NCI-H526 treated with DMSO at 0.1 percent for 48 hours (cell line): Measurements from ENCODE around the gene GPS2.

Experiments
- DNase-seq: peaks from one replicate; lab custom pipeline; 2025; lab: John Stamatoyannopoulos, UW

The GPS2 gene

DNA sequence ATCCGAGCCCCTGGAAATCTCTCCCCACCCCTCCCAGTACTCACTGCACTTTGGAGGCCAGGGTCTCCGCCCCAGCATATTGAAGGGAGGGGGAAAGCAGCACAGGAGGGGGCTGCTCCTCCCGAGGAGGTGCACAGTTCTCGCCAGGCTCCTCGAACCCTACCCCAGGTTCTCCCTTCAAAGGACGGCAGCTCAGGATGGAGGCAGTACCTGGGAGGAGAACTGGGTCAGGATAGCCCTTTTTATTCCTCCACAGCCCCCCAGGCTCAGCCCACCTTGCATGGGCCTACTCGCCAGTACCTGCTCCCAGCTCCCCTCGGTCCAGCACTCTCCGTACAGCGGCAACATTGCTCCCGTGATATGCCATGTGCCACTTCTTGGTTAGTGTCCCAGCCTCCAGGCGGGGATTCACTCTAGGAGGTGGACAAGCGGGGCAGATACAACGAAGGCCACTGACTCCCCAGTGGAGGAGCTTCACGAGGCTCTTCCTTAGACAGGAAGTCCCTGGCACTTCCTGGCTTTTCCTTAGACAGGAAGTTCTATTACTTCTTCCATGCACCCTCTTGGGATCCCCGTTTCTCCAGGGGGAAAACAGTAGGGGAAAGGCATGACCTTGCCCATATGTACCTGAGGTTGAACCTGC lies 2.1 kb upstream of the GPS2 start:
- no peak for DNase-seq

DNA sequence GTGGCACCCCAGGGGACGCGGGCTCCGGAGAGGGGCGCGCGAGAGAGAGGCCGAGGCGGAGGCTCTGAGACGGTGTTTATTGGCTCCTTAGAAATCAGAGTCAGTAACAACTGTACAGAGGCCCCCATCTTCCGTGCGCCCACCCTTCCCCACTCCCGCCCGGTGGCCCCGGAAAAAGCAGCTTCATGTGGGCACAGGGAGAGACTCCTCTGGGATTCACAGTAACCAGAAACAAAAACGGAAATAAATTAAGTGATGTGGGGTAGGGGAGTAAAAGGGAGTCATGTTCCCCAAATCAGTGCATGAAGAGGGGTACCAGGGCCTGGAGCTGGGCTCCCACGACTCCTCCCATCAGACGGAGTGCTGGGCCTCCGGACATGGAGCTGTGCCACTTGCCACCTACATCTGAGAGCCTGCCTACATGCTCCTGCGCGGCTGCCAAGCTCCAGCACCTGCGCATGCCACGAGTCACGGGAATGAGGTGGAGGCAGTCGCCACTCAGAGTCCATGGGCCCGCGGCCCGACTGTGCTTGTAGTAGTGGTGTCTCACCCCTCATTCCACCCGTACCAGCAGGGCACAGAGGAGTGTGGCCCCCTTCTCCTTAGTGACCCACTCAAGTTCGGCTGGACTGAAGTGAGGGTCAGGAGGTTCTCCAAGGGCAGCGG lies 543 bp upstream of the GPS2 start:
- no peak for DNase-seq

DNA sequence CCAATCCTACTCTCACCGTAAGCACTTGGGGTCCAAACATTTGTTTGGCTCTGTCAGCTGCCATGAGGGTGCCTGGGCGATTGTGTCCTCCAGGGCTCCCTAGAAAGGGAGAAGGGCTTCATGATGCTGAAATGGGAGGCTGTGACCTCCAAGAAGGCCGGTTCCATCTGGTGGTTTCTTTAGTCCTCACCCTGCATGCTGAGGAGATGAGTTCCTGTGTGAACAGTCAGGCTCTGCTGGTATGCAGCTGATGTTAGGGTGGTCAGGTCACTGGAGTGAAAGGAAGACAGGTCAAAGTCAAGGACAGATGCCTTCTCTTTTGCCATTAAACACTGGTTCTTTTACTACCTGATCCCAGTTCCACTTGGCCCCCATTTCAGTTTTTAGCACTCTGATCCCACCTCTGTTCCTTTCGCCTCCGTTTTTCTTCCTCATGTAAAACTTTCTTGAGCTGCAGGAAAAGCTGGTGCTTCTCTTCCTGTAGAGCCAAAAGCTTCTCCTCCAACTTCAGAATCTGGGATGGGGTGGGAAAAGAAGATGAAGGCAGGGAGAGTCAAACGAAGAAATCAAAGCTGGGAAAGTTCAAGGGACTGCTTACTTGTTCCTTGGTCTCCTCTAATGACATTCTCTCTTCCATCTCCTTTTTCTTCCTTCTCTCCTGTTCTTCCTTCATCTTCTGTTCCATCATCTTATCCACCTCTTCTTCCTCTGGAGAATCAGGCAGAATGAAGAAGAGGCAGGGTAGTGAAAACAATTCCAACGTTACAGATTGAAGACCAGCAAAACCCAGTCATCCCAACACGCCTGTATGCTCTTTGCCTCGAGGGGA lies 1.1 kb downstream of the GPS2 start:
- DNase-seq, result no peak

DNA sequence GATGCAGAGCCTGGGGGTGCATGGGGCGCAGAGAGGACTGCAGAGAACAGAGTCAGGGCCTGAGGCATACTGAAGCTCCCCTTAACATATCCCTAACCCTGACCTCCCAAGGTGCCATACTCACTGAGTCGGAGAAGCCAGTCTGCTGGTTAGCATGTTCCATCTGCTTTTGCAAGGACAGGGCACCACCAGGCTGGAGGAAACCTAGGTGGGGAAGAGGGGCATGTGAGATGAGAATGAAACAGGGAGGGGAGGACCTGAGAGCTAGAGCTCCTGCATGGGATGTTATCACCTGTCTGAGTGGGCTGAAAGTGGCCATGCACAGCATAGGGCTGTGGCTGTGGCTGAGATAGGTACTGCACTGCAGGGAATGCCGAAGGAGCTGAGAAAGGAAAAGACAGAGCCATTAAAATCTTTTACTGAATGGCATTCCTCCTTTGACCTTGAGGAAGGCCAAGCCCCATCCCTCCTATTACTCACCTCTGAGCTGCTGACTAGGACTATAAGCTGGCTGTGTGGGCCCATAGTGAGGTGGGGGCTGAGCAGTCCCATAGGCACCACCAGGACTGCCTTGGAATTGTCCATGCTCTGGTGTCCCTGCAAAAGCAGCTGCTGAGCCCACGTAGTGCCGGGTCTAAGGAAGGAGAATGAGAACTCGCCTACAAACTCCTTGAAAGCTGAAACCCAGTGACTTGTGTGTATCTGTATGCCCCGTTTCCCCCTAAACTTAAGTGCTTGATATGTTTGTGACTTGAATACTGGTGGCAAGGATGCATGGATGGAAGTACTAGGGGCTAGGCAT lies 1.9 kb downstream of the GPS2 start:
- DNase-seq, result no peak

DNA sequence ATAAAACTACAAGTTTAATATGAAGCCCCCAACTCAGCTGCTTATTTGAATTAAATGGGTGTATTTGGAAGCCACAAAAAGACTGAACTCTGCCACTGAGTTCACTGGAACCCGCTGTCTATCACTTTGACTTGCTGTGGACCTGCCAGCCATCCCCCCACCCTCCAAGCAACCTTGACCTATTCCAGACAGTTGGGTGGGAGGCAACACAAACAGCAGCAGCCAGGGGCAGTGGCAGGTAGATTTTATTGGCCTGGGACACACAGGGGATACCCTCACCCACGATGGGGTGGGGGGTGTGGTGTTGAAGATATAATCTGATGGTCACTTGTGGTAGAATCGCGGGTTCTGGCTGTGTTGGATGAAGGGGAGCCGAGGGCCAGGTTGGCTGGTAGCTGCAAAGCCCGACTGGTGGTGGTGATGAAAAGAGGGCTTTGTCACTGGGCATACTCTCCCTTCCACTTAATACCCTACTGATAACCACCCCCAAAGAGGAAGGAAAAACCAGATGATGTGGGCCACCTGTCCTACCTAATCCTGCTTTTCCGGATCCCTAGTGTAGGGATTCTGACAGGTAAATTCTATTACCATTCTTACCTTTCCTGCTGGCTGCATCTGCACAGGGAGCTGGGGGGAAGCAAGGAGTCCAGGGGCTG lies 2.6 kb downstream of the GPS2 start:
- DNase-seq, result no peak

DNA sequence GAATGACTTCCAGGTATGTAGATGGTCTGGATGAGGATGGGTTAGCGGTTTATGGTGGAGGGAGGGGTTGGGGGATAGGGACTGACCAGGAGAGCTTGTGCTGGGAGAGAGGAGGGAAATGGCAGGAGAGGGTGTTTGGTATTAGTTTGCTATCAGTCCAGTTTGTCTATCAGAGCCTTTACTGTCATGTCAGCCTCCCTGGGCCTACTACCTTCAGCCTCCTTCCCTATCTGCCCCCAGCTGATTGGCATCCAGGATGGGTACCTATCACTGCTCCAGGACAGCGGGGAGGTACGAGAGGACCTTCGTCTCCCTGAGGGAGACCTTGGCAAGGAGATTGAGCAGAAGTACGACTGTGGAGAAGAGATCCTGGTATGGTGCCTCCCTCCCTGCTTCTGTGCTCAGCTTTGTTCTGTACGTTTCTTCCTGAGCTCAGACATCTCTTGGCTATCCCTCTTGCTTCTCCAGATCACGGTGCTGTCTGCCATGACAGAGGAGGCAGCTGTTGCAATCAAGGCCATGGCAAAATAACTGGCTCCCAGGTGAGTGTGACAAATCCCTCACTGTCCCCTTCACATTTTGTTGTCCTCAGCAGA lies 4.0 kb downstream of the GPS2 start:
- DNase-seq, result no peak

DNA sequence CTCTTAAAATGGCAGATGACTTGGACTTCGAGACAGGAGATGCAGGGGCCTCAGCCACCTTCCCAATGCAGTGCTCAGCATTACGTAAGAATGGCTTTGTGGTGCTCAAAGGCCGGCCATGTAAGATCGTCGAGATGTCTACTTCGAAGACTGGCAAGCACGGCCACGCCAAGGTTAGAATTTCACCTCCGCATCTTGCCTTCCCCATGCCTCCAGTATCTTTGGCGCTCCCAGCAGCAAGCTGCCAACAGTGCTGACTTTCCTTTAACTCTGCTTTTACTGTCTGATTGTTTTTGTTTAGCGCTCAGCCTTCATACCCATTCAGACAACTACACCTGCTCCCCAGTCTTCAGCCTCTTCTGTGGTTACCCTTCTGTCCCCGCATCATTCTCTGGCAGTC lies 5.5 kb downstream of the GPS2 start:
- no peak for DNase-seq

DNA sequence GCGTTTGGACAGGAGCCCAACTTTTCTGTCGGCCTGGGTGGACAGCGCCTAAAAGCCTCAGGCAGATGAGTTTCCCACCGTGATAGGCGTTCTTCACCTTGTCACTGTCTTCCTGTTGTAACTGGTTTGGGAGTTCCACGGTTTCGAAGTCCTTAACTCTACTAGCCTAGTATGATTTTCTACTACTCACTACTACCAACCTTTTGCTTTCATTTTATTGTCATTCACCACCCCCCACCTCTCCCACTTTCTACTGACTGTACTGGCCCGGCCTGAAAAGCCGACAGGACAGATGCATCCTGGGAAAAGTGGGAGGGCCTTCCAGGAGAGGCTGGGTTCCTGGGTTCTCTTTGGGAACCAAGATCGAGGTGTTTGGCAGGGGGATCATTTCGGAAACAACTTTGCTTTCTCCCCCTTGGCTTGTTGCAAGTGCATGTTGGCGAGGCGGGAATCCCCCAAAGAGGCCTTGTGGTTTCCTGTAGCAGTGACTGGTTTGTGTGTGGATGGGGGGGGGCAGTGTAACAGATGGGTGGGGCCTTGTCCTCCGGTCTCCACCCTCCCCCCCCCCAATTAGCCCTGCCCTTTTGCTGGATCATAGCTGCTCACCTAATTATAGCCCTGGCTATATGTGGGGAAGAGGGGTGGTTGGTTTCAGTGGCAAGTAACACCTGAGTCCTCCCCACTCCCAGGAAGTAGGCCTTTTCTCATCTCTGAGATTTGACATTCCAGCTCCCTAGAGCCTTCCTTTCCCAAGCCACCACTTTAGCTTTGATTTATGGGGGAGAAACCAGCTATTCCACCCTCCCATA lies 6.3 kb downstream of the GPS2 start:
- peak; percentile 26 for DNase-seq

DNA sequence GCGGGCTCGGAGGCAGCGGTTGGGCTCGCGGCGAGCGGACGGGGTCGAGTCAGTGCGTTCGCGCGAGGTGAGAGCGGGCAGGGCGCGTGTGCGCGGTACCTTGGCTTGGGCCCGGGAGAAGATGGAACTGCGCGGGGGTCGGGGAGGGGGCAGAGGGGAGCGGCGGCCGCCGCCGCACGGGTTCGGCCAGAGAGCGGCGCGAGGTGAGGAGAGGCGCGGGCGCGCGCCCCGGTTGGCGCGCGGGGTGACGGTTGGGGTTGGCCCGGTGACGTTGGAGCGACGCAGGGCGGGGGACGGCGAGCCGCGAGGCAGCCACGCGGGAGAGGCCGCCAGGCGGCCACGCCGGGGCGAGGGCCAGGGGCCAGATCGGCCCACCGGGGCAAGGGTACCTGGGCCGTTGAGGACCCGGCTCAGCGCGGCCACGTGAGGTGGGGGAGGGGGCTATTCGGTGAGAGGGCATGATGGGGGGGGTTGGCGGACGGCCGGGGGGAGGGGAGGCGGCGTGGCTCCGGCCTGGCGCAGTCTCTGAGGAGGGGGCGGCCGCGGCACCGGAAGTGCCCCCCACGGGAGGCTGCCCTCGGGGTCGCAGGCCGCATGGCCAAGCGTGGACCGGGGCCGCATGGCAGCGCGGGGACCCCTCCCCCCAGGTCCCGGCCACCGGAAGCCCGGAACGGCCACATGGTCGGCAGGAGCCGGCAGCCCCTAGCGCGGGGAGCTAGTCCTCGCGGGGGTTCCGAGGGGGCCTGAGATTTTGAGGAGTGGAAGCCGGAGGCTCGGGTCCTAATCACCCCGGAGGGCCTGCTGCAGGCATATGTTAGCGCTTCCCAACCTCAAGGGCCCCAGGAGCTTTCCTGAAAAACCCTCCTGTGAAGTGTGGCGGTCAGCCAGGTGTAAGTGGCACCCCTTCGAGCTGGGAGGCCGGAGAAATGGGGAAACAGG lies 7.2 kb downstream of the GPS2 start:
- DNase-seq, result no peak

DNA sequence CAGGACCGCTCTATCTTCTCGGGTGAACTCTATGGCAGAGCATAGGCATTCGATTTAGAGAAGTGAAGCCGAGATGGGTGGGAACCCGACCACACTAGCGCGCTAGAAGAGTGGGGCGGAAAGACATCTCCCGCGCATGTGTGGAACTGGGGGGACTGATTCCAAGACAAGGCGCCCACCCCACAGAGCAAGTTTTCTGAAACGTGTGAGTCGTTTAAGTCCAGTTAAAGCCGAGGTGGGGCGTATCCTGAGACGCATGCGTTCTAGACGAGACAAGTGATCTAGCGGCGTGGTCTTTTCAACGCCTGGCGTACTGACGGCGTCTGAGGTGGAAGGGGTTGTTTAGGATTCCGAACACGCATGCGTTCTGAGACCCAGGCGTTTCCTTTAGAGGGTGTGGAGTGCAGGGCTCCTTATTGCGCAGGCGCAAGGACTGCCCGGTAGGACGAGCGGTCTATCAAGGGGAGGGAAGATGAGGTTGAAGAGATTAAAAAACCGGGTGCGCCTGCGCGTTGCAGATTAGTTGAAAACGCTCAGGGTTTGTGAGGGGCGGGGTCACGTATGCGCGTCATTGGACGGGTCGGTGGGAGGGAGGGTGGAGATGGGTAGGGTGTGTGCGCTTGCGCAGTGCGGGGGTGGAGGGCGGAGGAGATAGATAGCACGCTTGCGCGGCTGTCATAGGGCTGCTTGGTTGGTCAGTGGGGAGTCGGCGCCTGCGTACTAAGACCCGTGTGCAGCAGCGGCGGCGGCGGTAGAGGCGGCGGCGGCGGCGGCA lies 8.1 kb downstream of the GPS2 start, which contains the start of gene EIF5A:
EIF5A (plus strand) TSS at position 718 of the 775 bp plus-strand sequence. CDS start 2,008 bp downstream, outside the sequence.
- DNase-seq, result peak; percentile 97

DNA sequence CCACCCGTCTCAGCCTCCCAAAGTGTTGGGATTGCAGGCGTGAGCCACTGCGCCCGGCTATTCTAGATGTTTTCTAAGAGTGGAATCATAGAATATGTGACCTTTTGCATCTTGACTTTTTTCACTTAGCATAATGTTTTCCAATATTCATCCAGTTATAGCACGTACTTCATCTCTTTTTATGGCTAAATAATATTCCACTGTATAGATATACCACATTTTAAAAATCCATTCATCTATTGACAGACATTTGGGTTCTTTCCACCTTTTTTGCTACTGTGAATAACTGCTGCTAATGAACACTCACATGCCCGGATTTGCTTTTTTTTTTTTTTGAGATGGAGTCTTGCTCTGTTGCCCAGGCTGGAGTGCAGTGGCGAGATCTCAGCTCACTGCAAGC lies 11.0 kb downstream of the GPS2 start:
- DNase-seq, result no peak

DNA sequence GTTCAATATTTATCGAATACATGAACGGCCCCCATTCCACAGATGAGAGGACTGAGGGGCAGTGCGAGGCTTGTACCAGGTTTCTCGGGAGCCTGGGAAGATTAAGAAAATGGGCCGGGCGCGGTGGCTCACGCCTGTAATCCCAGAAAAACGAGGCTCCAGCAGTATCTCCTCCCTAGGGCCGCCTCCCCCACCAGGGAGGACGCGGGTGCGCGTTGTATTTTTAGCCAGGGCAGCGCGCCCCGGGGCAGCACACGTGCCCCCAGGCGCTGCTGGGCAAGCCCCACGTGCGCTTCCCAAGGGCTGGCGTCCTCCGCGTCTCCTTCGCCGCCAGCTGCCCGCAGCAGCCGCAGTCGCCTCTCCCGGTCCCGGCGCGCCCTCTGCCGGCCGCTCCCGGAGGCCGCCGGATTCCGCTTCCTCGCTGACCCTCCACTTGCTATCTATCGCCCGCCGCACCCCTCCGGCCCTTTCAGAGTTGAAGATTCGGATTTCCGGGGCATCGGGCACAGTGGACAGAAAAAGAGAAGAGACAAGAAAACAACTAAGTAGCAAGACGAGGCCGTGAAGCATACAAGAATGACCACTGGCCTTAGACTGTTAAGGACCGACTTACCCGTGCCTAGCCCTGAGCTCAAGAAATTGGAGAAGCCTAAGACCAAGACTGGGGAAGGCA lies 18.8 kb downstream of the GPS2 start:
- DNase-seq, result peak; percentile 24

DNA sequence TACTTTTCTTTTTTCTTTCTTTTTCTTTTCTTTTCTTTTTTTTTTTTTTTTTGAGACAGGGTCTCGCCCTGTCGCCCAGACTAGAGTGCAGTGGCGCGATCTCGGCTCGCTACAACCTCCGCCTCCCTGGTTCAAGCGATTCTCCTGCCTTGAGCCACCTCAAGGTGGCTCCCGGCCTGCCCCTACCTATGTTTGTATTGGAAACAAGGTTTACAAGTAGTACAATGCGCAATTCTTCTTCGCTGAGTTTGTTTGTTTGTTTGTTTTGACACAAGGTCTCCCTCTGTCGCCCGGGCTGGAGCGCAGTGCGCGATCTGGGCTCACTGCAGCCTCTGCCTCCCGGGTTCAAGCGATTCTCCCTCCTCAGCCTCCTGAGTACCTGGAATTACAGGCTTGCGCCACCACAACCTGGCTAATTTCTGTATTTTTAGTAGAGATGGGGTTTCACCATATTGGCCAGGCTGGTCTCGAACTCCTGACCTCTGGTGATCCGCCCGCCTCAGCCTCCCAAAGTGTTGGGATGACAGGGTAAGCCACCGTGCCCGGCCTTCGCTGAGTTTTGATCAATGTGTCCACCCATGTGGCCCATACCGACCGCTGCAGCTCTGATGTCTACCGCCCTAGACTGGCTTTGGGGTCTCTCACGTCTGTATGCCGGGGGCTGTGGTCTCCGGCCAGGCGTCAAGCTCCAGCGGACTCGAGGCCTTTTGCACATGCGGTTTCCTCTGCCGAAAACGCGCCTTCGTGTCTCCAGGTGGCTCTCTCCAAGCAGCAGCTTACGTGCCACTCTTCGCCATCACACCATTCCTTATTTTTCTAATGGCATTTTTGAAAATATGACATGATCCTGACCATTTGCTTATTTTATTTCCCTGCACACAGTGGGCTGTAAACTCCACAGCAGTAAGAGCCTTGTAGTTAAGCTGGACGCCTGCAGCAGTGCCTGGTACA lies 19.7 kb downstream of the GPS2 start:
- DNase-seq, result no peak

DNA sequence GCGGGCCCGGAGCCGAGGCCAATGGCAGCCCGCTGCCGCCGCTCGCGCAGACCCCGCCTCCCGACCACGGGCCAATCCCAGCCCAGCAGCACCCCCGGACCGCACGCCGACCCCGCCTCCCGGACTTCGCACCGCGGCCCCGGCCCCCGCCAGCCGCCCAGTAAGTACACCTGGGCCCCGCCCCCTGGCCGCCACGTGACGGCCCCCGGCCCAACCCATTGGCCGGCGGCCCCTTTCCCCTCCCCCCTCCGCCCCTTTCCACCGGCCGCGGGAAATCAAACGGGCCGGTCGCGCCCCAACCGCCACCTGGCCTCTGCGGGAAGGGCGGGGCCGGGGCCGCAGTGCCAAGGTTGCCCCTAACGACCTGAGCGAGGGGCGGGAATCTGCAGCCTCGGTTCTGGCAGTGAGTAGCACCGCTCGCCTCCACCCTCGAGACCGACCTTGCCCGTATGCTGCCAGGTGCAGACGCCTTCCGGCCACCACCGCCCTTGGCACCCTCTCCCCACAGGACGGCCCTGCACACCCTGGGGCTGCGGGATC lies 20.5 kb downstream of the GPS2 start, which contains the start of gene YBX2:
YBX2 (minus strand) TSS at position 26 of the 540 bp plus-strand sequence. CDS start 139 bp downstream, outside the sequence.
- peak; percentile 86 for DNase-seq

DNA sequence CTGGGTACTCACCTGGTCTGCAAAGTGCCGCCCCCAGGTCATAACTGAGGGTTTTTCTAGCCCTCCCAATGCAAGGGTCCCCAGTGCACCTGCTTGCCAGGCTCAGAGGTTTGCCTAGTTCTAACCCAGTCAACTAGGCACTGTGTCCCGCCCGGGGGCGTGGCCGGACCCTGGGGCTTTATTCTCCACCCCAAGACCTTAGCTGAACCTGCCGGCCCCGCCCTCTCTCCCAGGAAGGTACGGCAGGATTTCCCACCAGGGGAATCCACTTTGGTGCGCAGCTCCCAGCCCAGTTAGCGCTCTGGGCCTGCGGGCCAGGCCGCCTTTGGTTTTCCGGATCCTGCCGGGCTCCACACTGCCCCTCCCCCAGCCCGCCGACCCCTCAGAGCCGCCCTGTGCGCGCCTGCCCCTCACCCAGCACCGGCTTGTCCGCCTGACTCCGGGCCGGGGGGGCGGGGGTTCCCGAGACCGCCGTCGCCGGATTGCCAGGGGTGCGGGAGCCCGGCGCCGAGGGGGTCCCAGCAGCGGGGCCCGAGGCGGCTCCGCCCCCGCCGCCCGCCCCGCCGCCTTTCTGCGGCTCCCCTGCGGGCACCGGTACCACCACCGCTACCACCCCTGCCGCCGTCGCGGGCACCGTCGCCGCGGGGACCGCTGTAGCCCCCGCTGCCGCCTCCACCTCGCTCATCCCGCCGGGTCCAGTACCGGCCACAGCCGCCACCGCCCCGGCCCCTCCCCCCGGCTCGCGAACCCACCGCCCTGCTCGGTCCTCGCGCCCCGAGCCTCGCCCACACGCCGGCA lies 21.1 kb downstream of the GPS2 start:
- no peak for DNase-seq
